AG08395 (cell line): ENCODE measurements around the gene SMYD3.
A peak's percentile ranks its signal among the peaks of the same experiment; 100 is the strongest.
"Not testable (repeated sequence)": the region's sequence is repeated elsewhere in the genome, so short reads cannot be mapped to it uniquely, and the experiment has no call there.

Experiments
- DNase-seq: peaks from one replicate; pipeline ENCODE4 v3.0.0; 2012; ENCODE audit warnings: mixed read lengths, low spot score

The SMYD3 gene

GRCh38 chr1:246029616-246030015 is 477.5 kb downstream of the SMYD3 start:
- no peak for DNase-seq

GRCh38 chr1:246024118-246024517 is 483.0 kb downstream of the SMYD3 start:
- DNase-seq: not testable (repeated sequence)

DNA sequence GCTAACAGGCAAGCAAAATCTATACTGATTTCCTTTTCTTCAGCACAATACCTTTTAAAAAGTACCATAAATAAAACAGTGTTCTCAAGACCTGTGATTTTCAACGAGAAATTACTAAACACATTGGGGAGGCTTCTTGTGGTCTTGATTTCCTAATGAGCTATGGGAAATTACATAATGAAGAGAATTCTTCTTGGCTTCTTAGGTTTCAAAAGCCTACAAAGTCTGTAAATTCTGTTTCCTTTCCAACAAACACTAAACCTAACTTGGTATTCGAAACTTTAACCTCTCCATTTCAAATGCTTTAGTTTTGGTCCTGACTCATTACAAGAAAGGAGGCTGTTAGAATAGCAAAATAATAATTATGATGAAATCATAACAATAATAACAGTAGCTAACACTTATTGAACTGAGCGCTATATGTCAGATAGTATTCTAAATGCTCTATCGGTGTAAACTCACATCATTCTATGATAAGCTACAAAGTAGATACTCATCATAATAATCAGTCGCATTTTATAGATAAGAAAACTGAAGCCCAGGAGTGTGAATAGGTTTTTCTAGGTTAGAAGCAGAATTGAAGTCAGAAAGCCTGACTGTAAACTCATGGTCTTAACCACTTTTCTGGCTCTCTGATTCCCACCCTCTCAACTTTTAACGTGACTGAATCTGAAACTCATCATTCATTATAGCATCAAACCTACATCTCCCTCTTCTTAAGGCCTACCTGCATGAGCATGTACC is 486.7 kb downstream of the SMYD3 start:
- DNase-seq: no peak

GRCh38 chr1:246018146-246018545 is 488.9 kb downstream of the SMYD3 start:
- no peak for DNase-seq

- peak; percentile 28 for DNase-seq
Measured at GRCh38 chr1:246012341-246012740, 494.7 kb downstream of the SMYD3 start.

DNA sequence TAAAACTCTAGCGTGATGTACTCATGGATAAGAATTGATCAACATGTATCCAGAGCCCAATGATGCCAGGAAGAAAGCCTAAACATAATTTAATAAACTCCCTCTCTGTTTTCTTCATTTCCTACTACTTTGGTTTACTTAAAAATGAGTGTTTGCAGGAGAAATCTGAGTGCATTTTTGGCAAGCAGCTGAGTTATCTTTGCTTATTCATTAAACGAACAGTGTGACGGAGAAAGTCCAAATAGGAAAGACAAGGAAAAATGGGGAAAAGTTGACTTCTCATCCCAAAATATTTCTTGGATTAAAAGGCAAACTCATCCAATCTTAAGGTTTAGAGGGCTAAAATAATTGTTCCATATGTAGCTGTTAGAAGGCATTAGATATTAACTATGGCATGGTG is 496.7 kb downstream of the SMYD3 start:
- no peak for DNase-seq

- no peak for DNase-seq
Measured at GRCh38 chr1:246008363-246008831, 498.7 kb downstream of the SMYD3 start.

GRCh38 chr1:246005067-246005466 is 502.0 kb downstream of the SMYD3 start:
- peak; percentile 95 for DNase-seq

DNA sequence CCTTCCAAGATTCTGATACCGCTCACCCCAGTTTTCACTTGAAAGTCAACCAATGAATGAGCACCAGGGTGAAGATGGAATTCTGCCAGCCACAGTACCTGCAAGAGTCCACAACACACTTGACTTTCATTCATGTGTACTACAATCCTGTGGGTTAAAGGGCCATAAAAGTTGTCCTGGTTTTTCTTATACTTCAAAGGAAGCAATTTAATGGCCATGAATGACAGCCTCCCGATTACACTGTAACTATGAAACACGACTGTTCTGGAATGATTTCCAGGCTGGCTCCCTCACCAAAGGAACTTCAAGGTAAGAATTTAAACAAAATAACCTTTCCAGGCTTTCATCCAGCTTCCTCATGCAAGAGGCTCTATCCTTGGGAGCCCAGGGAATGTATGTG is 502.8 kb downstream of the SMYD3 start:
- no peak for DNase-seq

GRCh38 chr1:246003442-246003730 is 503.7 kb downstream of the SMYD3 start:
- no peak for DNase-seq

GRCh38 chr1:246002725-246003441 is 504.2 kb downstream of the SMYD3 start:
- DNase-seq: peak; percentile 76

- DNase-seq: no peak
Measured at GRCh38 chr1:246001837-246002230, 505.2 kb downstream of the SMYD3 start.

GRCh38 chr1:246001142-246001836 is 505.8 kb downstream of the SMYD3 start:
- no peak for DNase-seq

DNA sequence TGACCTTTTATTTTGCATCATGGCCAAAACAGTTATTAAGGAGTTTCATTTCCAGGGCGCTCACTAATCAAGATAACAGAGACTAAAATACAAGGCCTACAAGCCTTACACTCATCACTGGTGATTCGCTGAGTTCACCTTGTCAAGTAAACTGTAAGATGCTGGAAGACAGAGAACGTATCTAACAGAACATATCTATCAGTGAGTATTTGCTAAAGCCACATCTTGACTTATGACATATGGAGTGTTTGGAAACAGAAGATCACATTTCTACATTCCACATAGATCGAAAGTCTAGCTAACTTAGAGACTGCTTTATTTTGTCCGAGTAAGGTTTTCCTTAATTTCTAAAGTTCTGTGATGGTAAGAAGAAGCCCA is 506.5 kb downstream of the SMYD3 start:
- no peak for DNase-seq

DNA sequence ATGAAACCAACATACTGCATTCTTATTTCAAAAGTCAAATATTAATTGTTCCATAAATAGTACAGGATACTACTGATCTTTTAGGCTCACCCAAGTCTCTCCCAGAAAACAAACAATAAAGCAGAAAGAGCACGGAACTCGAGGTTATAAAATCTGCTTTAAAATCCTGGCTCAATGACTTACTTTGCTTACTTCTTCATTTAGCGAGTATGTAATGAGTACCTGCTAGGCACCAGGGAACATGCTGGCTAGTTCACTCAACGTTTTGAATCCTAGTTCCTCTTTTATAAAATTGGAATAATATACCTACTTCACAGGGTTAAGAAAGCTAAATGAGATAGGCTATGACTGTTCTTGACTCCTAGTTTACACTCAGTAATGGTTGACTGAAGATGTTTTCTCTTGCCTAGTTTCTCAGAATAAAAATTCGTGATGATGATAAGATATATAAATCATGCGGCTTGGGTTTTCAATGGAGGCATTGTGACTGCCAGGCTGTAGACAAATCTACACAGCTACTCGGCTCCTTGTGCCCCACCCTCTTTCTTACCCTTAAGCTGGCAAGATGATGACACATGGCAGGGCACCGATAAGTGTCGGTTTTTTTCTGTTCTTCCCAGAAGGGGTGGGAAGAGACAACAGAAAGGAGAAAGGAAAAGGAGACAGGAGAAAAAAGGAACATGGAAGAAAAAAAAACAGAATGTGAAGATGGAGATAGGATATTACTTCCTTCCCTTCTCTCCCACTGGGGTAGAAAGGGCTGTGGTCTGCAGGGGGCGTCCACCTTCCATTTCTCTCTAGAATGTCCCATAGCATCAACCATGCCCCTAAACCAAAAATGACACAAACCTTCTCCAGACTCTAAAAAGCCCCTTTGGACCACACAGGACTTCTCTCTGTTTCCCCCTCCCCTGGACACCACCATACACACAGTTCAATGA is 507.1 kb downstream of the SMYD3 start:
- DNase-seq: no peak

- DNase-seq: peak; percentile 12
Measured at GRCh38 chr1:245997471-245998258, 509.4 kb downstream of the SMYD3 start.

GRCh38 chr1:245996811-245997210 is 510.3 kb downstream of the SMYD3 start:
- no peak for DNase-seq

DNA sequence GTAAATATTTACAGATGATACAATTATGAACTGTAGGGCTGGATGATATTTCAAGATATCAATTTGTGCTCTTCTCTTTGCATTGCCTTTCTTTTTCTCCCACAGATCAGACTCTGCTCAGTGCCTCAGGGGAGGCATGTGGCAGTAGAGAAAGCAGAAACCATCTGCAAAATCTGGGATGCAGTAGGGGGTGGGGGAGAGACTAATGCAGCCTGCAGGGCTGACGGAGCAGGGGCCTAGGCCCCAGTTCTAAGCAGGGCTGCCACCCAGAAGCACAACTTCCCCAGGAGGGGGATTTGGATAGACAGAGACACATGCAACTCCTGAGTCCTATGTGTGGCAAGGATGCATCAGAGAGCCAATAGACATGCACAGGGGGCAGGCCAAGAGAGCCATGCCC is 511.6 kb downstream of the SMYD3 start:
- DNase-seq: no peak

DNA sequence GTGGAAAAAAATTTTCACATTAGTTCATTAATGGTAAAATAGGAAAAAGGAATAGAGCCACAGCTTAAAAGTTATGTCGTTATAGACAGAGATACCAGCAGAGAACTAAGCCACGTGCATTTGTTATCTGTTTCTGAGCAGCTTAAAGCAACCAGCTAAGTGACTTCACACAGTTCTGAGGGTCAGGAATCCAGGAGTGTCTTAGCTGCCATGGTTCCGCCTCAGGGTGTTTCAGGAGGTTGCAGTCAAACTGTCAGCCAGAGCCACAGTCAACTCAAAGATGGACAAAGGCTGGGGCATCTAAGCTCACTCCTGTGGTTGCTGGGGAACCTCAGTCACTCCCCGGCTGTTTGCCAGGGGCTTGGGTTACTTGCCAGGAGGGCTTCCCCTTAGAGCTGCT is 515.8 kb downstream of the SMYD3 start:
- no peak for DNase-seq

DNA sequence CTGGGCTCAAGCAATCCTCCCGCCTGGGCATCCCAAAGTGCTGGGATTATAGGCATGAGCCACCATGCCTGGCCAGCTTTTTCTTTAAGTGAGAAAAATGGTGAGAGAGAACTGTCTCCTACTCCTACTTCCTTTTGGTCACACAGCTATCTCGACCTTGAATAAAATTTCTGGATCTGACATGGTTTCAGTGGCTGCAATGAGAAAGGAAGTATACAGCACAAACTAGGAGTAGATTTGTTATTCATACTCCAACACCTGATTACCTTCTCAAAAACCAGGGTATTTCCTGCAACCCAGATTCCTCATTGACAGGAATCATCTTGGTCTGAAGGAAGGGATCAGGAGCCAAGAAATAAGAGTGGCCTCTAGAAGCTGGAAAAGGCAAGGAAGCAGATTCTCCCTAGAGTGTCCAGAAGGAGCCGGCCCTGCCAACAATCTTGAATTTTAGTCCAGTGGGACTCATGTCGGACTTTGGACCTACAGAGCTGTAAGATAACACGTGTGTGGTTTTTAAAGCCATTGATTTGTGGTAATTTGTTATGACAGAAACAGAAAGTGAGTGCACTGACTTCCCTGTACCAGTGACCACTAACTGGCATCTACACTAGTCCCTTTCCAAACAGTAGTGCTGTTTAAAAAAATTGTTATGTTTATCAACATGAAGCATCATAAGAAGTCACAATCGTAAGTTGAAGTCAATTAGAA is 516.6 kb downstream of the SMYD3 start:
- no peak for DNase-seq
